ENCODE data around the gene LIPC. TPM values are rescaled to one million over a fixed set of nuclear protein-coding genes. Genes with fewer than 3 reads are reported as not detected.

Gene LIPC
- total and polyA plus RNA-seq, 9 of the 15 experiments (the other 6 are each of a cell fraction or from before 2014, with no cell fraction given): 0.07 to 0.41 (median 0.11) TPM; not detected in 2

DNA sequence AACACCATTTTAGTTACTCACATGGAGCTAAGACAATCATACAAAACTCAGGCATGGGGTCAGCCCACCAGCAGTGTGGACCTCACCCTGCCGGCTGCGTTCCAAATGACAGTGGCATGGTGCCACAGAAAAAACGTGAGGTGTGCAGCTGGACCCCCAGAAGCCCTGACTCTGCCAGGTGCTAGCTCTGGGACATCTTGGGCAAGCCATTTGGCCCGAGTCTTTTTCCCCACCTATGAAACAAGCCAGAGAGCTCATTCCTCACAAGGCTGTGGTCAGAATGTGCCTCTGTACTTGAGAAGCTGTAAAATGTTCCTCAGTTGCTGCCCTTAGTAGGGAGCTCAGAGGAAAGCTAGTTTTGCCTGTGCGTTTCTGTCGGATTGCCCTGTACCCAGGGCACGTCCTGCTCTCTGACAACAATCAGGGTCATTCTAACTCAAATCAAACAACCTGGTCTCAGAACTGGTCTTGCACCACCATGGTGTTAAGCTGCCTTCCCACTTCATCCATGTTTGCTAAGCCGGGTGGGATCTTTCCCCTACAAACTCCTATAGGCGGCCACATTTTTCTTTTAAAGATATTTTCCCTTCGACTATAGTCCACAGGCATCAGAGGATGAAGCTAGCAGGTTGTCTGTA is 44.9 kb downstream of the LIPC start (continued):
- TF ChIP-seq, protein P1, sequence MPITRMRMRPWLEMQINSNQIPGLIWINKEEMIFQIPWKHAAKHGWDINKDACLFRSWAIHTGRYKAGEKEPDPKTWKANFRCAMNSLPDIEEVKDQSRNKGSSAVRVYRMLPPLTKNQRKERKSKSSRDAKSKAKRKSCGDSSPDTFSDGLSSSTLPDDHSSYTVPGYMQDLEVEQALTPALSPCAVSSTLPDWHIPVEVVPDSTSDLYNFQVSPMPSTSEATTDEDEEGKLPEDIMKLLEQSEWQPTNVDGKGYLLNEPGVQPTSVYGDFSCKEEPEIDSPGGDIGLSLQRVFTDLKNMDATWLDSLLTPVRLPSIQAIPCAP (CRISPR knock-in tag; IDR thresholded peaks at IDR 0.05; ENCODE audit: borderline replicate concordance): no peak
- TF ChIP-seq POLR2H (tag; IDR thresholded peaks at IDR 0.05; ENCODE audit: low read depth): no peak
- no peak for TF ChIP-seq TSC22D4 (tag; IDR thresholded peaks at IDR 0.05)

DNA sequence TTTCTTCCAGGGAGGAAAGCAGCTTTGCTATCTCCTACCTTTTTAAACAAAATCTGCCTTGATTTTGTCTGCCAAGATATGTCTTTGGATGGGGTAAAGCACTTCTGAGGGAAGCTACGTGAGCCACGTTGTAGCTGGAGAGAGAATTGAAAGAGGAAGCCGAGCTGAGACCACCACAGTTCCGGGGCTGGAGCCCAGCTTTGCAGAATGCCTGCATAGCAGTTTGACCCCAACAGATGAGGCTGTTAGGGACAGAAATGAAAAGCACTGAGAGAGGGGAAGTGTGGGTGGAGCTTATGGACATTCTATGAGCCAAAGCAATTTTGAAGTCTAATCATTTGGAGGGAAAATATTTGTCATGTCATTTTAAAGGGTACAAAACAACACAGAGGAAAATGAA is 45.4 kb downstream of the LIPC start:
- CTCF ChIA-PET (ENCODE audit: low intra/inter-chr PET ratio): no interaction called here
- H3K4me2 ChIP-seq (ENCODE audit: insufficient read depth, low read length): 0 out of 2 replicates have a peak overlapping the region, but pooled peaks have one; percentile 1
- peak overlapping the region; percentile 72 for H2AFZ ChIP-seq (ENCODE audit: low read depth, low read length)

More for the DNA sequence above, 45.4 kb downstream of the LIPC start:
- no peaks in the 10 kb centered on the region for H3K9me1 ChIP-seq (ENCODE audit: control insufficient read depth, insufficient read depth, low read length)
- 14% methylated on average over 4 of the region's 4 CpGs for WGBS (ENCODE audit: insufficient coverage, low coverage, missing lambda C conversion rate)
- no peak overlapping the region for H3K4me3 ChIP-seq
- BruUV-seq (replicated peaks): no TSS peak
- FAIRE-seq (no peak), DNase-seq (ENCODE audit: extremely low read depth in 1 of 4, low spot score in 3 of 4) (no peak), ATAC-seq (peak; percentile 34; the same call in 1 of the 3 replicates)
- in situ Hi-C loops (cut with MboI) (no loop called here), intact Hi-C loops (cut with micrococcal nuclease) (no loop called here)
- no peaks in the 10 kb centered on the region for H3K9me3 ChIP-seq (replicated peaks; ENCODE audit: control insufficient read depth, insufficient read depth, low read depth, low read length)
- H3K36me3 ChIP-seq (ENCODE audit: control insufficient read depth, insufficient read depth, low read length): no peaks in the 10 kb centered on the region
- H3K27me3 ChIP-seq (ENCODE audit: control insufficient read depth in 2 of 2, insufficient read depth in 2 of 2, low read length in 2 of 2): no peaks in the 10 kb centered on the region
- H3K9ac ChIP-seq (ENCODE audit: insufficient read depth in 1 of 2, low read depth in 2 of 2, low read length in 2 of 2): no peak overlapping the region; a peak in 1 of 4 replicates
- TF ChIP-seq PHB2 (IDR thresholded peaks at IDR 0.05; ENCODE audit: low read depth): no peak
- no peak for TF ChIP-seq ZEB2 (IDR thresholded peaks at IDR 0.05)
- 0 out of 2 replicates have a peak, but pooled peaks have one; percentile 17 for TF ChIP-seq L3MBTL2 (IDR thresholded peaks at IDR 0.05)
- no peak for TF ChIP-seq GABPB2 (CRISPR knock-in tag; conservative IDR thresholded peaks at IDR 0.05)
- TF ChIP-seq ZNF584 (CRISPR knock-in tag; IDR thresholded peaks at IDR 0.05; ENCODE audit: low read depth): peak; percentile 94
- TF ChIP-seq ZNF507 (tag; conservative IDR thresholded peaks at IDR 0.05): no peak
- H3K27ac ChIP-seq (ENCODE audit: extremely low read depth, low read depth, low read length): no peak overlapping the region
- no peaks in the 10 kb centered on the region for H4K20me1 ChIP-seq (replicated peaks; ENCODE audit: control insufficient read depth, insufficient read depth, low read length)
- H3K79me2 ChIP-seq (ENCODE audit: control insufficient read depth, insufficient read depth, low read length): no peaks in the 10 kb centered on the region
- peaks cover 0 to 16% of the 10 kb centered on the region in 2 experiments; a peak in 3 of 5 replicates for H3K4me1 ChIP-seq (replicated peaks in 1 of 2; ENCODE audit: control insufficient read depth in 2 of 2, insufficient read depth in 2 of 2, low read length in 2 of 2)
- POLR2A ChIA-PET: interaction anchor here (0.7 to 1.8 kb wide), 8 partner anchors 8 to 145 kb away, joined by 3 to 6 read pairs (median 4); no protein-coding TSS in a partner anchor
